ENCODE data around the gene MMGT1.

DNA sequence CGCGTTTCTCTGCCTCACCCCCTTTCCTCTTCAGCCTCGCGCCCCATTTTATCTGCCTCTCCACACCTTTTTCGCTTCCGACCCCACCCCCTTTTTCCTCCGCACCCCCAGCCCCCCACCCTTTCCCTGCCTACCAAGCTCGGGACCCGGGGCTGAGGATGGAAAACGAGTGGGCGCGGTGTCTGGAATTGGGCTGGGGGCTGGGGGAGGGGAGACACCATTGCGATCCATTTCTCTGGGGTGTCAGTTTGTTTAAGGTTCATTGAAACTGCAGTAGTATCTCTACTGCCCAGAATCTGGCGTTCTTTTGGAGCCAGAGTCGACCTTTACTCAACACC, 12.2 kb upstream of the MMGT1 start:
- TF ChIP-seq CTCF (IDR thresholded peaks at IDR 0.05) (no peak), POLR2A (IDR thresholded peaks at IDR 0.05) (no peak), EP300 (IDR thresholded peaks at IDR 0.05) (no peak)

Data from suprapubic skin (tissue), 3 donors.